BLaER1 (cell line): ENCODE measurements around the gene LRPAP1.

ENCODE experiments used
- H3K27ac ChIP-seq: shearing (Covaris generic); formaldehyde crosslinking; 2 replicates; pipeline ENCODE4 v1.8.1; 2022
- H3K27me3 ChIP-seq: shearing (Covaris generic); formaldehyde crosslinking; 2 replicates; pipeline ENCODE4 v1.8.1; 2022
- H3K36me3 ChIP-seq: shearing (Covaris generic); formaldehyde crosslinking; 2 replicates; pipeline ENCODE4 v1.8.1; 2022
- H3K4me1 ChIP-seq: shearing (Covaris generic); formaldehyde crosslinking; 2 replicates; pipeline ENCODE4 v1.8.1; 2022
- H3K4me2 ChIP-seq: shearing (Covaris generic); formaldehyde crosslinking; 2 replicates; pipeline ENCODE4 v1.8.1; 2022
- H3K4me3 ChIP-seq: shearing (Covaris generic); formaldehyde crosslinking; 2 replicates; pipeline ENCODE4 v1.8.1; 2022
- H3K9ac ChIP-seq: shearing (Covaris generic); formaldehyde crosslinking; 2 replicates; pipeline ENCODE4 v1.8.1; 2022
- H3K9me3 ChIP-seq: shearing (Covaris generic); formaldehyde crosslinking; 2 replicates; pipeline ENCODE4 v1.8.1; 2022
- H4K20me1 ChIP-seq: shearing (Covaris generic); formaldehyde crosslinking; 2 replicates; pipeline ENCODE4 v1.8.1; 2022
- Cebpa-rat ChIP-seq: shearing (Covaris generic); IDR thresholded peaks from 2 replicates; pipeline ENCODE4 v1.8.1; 2022

The LRPAP1 gene

GRCh38 chr4:3526456-3526855, 5.8 kb downstream of the LRPAP1 start:
- Histone ChIP-seq H3K9ac (peak overlapping the region; percentile 64), H3K27me3 (no peaks in the 10 kb centered on the region), H3K9me3 (no peaks in the 10 kb centered on the region), H3K36me3 (peaks cover 55% of the 10 kb centered on the region), H3K4me2 (peak overlapping the region; percentile 100), H3K4me1 (peaks cover 82% of the 10 kb centered on the region), H3K27ac (peak overlapping the region; percentile 55), H4K20me1 (peaks cover 100% of the 10 kb centered on the region), H3K4me3 (no peak overlapping the region)
- TF ChIP-seq Cebpa-rat = no peak

- Histone ChIP-seq H3K4me3 (no peak overlapping the region), H3K9ac (peak overlapping the region; percentile 15; the same call in 1 of the 2 replicates), H3K27ac (peak overlapping the region; percentile 55), H3K4me1 (peaks cover 82% of the 10 kb centered on the region), H3K9me3 (no peaks in the 10 kb centered on the region), H3K4me2 (peak overlapping the region; percentile 100), H4K20me1 (peaks cover 100% of the 10 kb centered on the region), H3K27me3 (no peaks in the 10 kb centered on the region), H3K36me3 (peaks cover 62% of the 10 kb centered on the region)
- no peak for TF ChIP-seq Cebpa-rat
Measured at GRCh38 chr4:3525532-3526430, 6.4 kb downstream of the LRPAP1 start.

GRCh38 chr4:3524920-3525319, 7.3 kb downstream of the LRPAP1 start:
- Histone ChIP-seq H3K36me3 (peaks cover 71% of the 10 kb centered on the region), H3K4me1 (peaks cover 82% of the 10 kb centered on the region), H3K4me3 (no peak overlapping the region), H3K9ac (no peak overlapping the region), H3K4me2 (peak overlapping the region; percentile 100), H3K27ac (no peak overlapping the region), H3K9me3 (no peaks in the 10 kb centered on the region), H4K20me1 (peaks cover 100% of the 10 kb centered on the region), H3K27me3 (no peaks in the 10 kb centered on the region)
- no peak for TF ChIP-seq Cebpa-rat

- H3K4me3 ChIP-seq = no peak overlapping the region
- H3K9ac ChIP-seq = no peak overlapping the region
- H3K4me2 ChIP-seq = peak overlapping the region; percentile 100
- H3K27ac ChIP-seq = no peak overlapping the region
- peaks cover 100% of the 10 kb centered on the region for H4K20me1 ChIP-seq
- H3K9me3 ChIP-seq = no peaks in the 10 kb centered on the region
- peaks cover 78% of the 10 kb centered on the region for H3K4me1 ChIP-seq
- peaks cover 76% of the 10 kb centered on the region for H3K36me3 ChIP-seq
- no peak for TF ChIP-seq Cebpa-rat
- no peaks in the 10 kb centered on the region for H3K27me3 ChIP-seq
Measured at GRCh38 chr4:3524349-3524748, 7.9 kb downstream of the LRPAP1 start.

GRCh38 chr4:3523628-3524221, 8.5 kb downstream of the LRPAP1 start:
- H3K36me3 ChIP-seq = peaks cover 81% of the 10 kb centered on the region

GRCh38 chr4:3523146-3523627, 9.0 kb downstream of the LRPAP1 start:
- Histone ChIP-seq H3K4me2 (no peak overlapping the region), H3K27ac (no peak overlapping the region), H3K27me3 (no peaks in the 10 kb centered on the region), H3K4me3 (no peak overlapping the region), H3K9me3 (no peaks in the 10 kb centered on the region), H3K4me1 (peaks cover 66% of the 10 kb centered on the region), H4K20me1 (peaks cover 96% of the 10 kb centered on the region), H3K9ac (no peak overlapping the region), H3K36me3 (peaks cover 79% of the 10 kb centered on the region)
- TF ChIP-seq Cebpa-rat = no peak

More at GRCh38 chr4:3523628-3524221, 8.5 kb downstream of the LRPAP1 start:
- Histone ChIP-seq H3K4me1 (peaks cover 72% of the 10 kb centered on the region), H3K27me3 (no peaks in the 10 kb centered on the region), H3K27ac (no peak overlapping the region), H3K4me2 (no peak overlapping the region), H4K20me1 (peaks cover 99% of the 10 kb centered on the region), H3K9ac (no peak overlapping the region), H3K4me3 (no peak overlapping the region), H3K9me3 (no peaks in the 10 kb centered on the region)
- TF ChIP-seq Cebpa-rat = no peak

- H3K36me3 ChIP-seq = peaks cover 82% of the 10 kb centered on the region
- peaks cover 61% of the 10 kb centered on the region for H3K4me1 ChIP-seq
- H3K27me3 ChIP-seq = no peaks in the 10 kb centered on the region
- H4K20me1 ChIP-seq = peaks cover 96% of the 10 kb centered on the region
- H3K4me3 ChIP-seq = no peak overlapping the region
- H3K4me2 ChIP-seq = no peak overlapping the region
- no peak overlapping the region for H3K9ac ChIP-seq
- no peaks in the 10 kb centered on the region for H3K9me3 ChIP-seq
- no peak for TF ChIP-seq Cebpa-rat
- H3K27ac ChIP-seq = no peak overlapping the region
Measured at GRCh38 chr4:3522651-3523050, 9.6 kb downstream of the LRPAP1 start.

GRCh38 chr4:3522326-3522640, 9.9 kb downstream of the LRPAP1 start:
- Histone ChIP-seq H3K27me3 (no peaks in the 10 kb centered on the region), H3K27ac (no peak overlapping the region), H3K4me3 (no peak overlapping the region), H3K4me1 (peaks cover 57% of the 10 kb centered on the region), H3K9me3 (no peaks in the 10 kb centered on the region), H4K20me1 (peaks cover 96% of the 10 kb centered on the region), H3K4me2 (no peak overlapping the region), H3K9ac (no peak overlapping the region), H3K36me3 (peaks cover 85% of the 10 kb centered on the region)
- TF ChIP-seq Cebpa-rat = no peak

- H3K4me2 ChIP-seq = peak overlapping the region; percentile 59
- H3K27me3 ChIP-seq = no peaks in the 10 kb centered on the region
- H3K4me3 ChIP-seq = no peak overlapping the region
- H3K36me3 ChIP-seq = peaks cover 90% of the 10 kb centered on the region
- TF ChIP-seq Cebpa-rat = no peak
- H3K9ac ChIP-seq = peak overlapping the region; percentile 48; the same call in 1 of the 2 replicates
- peaks cover 96% of the 10 kb centered on the region for H4K20me1 ChIP-seq
- H3K27ac ChIP-seq = peak overlapping the region; percentile 60; the same call in 1 of the 2 replicates
- peaks cover 52% of the 10 kb centered on the region for H3K4me1 ChIP-seq
- H3K9me3 ChIP-seq = no peaks in the 10 kb centered on the region
Measured at GRCh38 chr4:3521621-3522325, 10.4 kb downstream of the LRPAP1 start.
